HepG2 (cell line): ENCODE data around the gene FLYWCH1. TPM values are rescaled to one million over a fixed set of nuclear protein-coding genes. Genes with fewer than 3 reads are reported as not detected.

Source experiments
- ARNT2 ChIP-seq: sonication (generic); formaldehyde crosslinking; IDR thresholded peaks from 2 replicates; pipeline ENCODE4 v1.8.0; 2022; ENCODE audit warnings: mild to moderate bottlenecking, low read depth, missing genetic modification reagents, moderate library complexity
- CAMTA2 ChIP-seq: sonication (generic); formaldehyde crosslinking; IDR thresholded peaks from 2 replicates; pipeline ENCODE4 v1.4.0; 2020; ENCODE audit warnings: mild to moderate bottlenecking, missing genetic modification reagents, borderline replicate concordance
- HHEX ChIP-seq: IDR thresholded peaks from 2 replicates; pipeline ENCODE4 v1.6.1; 2016; ENCODE audit warnings: control low read depth
- HIC2 ChIP-seq: sonication (generic); formaldehyde crosslinking; IDR thresholded peaks from 2 replicates; pipeline ENCODE4 v1.9.0; 2022; ENCODE audit warnings: low read depth, missing genetic modification reagents
- JUNB ChIP-seq: sonication (generic); formaldehyde crosslinking; IDR thresholded peaks from 2 replicates; pipeline ENCODE4 v1.8.0; 2022; ENCODE audit warnings: missing genetic modification reagents, mild to moderate bottlenecking, borderline replicate concordance
- KLF15 ChIP-seq: sonication (generic); formaldehyde crosslinking; IDR thresholded peaks from 2 replicates; pipeline ENCODE4 v1.8.1; 2023; ENCODE audit warnings: borderline replicate concordance, mild to moderate bottlenecking, inconsistent platforms, missing genetic modification reagents, mixed read lengths
- MAFG ChIP-seq: sonication (generic); formaldehyde crosslinking; IDR thresholded peaks from 2 replicates; pipeline ENCODE4 v1.5.1; 2020; ENCODE audit warnings: mild to moderate bottlenecking, missing genetic modification reagents
- NFKBIZ ChIP-seq: IDR thresholded peaks from 2 replicates; pipeline ENCODE4 v1.6.1; 2018; ENCODE audit warnings: missing genetic modification reagents, missing compliant biosample characterization
- NR2C2 ChIP-seq: sonication (generic); formaldehyde crosslinking; IDR thresholded peaks from 2 replicates; pipeline ENCODE4 v1.4.0; 2020; ENCODE audit warnings: missing genetic modification reagents, mild to moderate bottlenecking, moderate library complexity, borderline replicate concordance
- ONECUT2 ChIP-seq: sonication (generic); formaldehyde crosslinking; IDR thresholded peaks from 2 replicates; pipeline ENCODE4 v1.4.0; 2020; ENCODE audit warnings: missing genetic modification reagents
- SALL1 ChIP-seq: sonication (generic); formaldehyde crosslinking; IDR thresholded peaks from 2 replicates; pipeline ENCODE4 v1.8.0; 2022; ENCODE audit warnings: mild to moderate bottlenecking, missing genetic modification reagents
- SMARCE1 ChIP-seq: fragments of 450-650 bp; IDR thresholded peaks from 2 replicates; pipeline ENCODE4 v1.6.1; 2017; ENCODE audit warnings: borderline replicate concordance
- TGIF2 ChIP-seq: IDR thresholded peaks from 2 replicates; pipeline ENCODE4 v1.6.1; 2016; ENCODE audit warnings: control low read depth, missing compliant biosample characterization
- ZBTB34 ChIP-seq: sonication (generic); formaldehyde crosslinking; IDR thresholded peaks from 2 replicates; pipeline ENCODE4 v1.8.0; 2022; ENCODE audit warnings: mild to moderate bottlenecking, missing genetic modification reagents
- ZNF20 ChIP-seq: sonication (generic); formaldehyde crosslinking; IDR thresholded peaks from 2 replicates; pipeline ENCODE4 v1.4.0; 2020; ENCODE audit warnings: mild to moderate bottlenecking, moderate library complexity, missing genetic modification reagents
- ZNF224 ChIP-seq: sonication (generic); formaldehyde crosslinking; IDR thresholded peaks from 2 replicates; pipeline ENCODE4 v1.5.0; 2020; ENCODE audit warnings: mild to moderate bottlenecking, missing genetic modification reagents
- ZNF547 ChIP-seq: sonication (generic); formaldehyde crosslinking; IDR thresholded peaks from 2 replicates; pipeline ENCODE4 v1.5.1; 2020; ENCODE audit warnings: mild to moderate bottlenecking, missing genetic modification reagents
- ZNF619 ChIP-seq: sonication (generic); formaldehyde crosslinking; IDR thresholded peaks from 2 replicates; pipeline ENCODE4 v1.4.0; 2020; ENCODE audit warnings: mild to moderate bottlenecking, missing genetic modification reagents
- ZNF652 ChIP-seq: IDR thresholded peaks from 2 replicates; pipeline ENCODE4 v1.6.1; 2016; ENCODE audit warnings: low read depth, borderline replicate concordance
- ZNF704 ChIP-seq: sonication (generic); formaldehyde crosslinking; IDR thresholded peaks from 2 replicates; pipeline ENCODE4 v1.8.1; 2023; ENCODE audit warnings: mild to moderate bottlenecking, inconsistent platforms, moderate library complexity, missing genetic modification reagents, borderline replicate concordance
- ZNF720 ChIP-seq: sonication (generic); formaldehyde crosslinking; IDR thresholded peaks from 2 replicates; pipeline ENCODE4 v1.4.0; 2020; ENCODE audit warnings: missing genetic modification reagents
- ZNF775 ChIP-seq: sonication (generic); formaldehyde crosslinking; IDR thresholded peaks from 2 replicates; pipeline ENCODE4 v1.4.0; 2020; ENCODE audit warnings: missing genetic modification reagents, mild to moderate bottlenecking, moderate library complexity, borderline replicate concordance
- ZNF816 ChIP-seq: sonication (generic); formaldehyde crosslinking; IDR thresholded peaks from 2 replicates; pipeline ENCODE4 v1.8.0; 2022; ENCODE audit warnings: missing genetic modification reagents, mild to moderate bottlenecking, borderline replicate concordance
- polyA plus RNA-seq, 8 experiments: library from polyadenylated mRNA; depleted of rRNA in 3 of 8; stranded (reverse) in 7 of 8; unstranded in 1 of 8; fragments of >200 nt; fragmentation: Illumina TruSeq in 4 of 8; extraction: Trizol in 4 of 8; gene quantifications; 2 replicates each; pipeline versions ENCODE4 v1.2.1 to v1.2.3, GENCODE V29; 2011 to 2016; ENCODE audit warnings: low read depth in 4 of 8, missing spikeins in 1 of 8, mixed read lengths in 1 of 8; ENCODE audit not compliant: insufficient read depth in 1 of 8
- total RNA-seq, 5 experiments: library from RNA; depleted of rRNA; stranded (reverse); fragments of >200 nt; fragmentation: Illumina TruSeq; extraction: Trizol; gene quantifications; 2 replicates each; pipeline ENCODE4 v1.2.3, GENCODE V29; 2016; ENCODE audit warnings: low read depth in 1 of 5
- TF ChIP-seq, protein P1 (sequence below): sonication (generic); formaldehyde crosslinking; IDR thresholded peaks from 2 replicates; pipeline ENCODE4 v1.4.0; 2020; ENCODE audit warnings: missing genetic modification reagents
- TF ChIP-seq, protein P2 (sequence below): sonication (generic); formaldehyde crosslinking; IDR thresholded peaks from 2 replicates; pipeline ENCODE4 v1.8.0; 2023; ENCODE audit warnings: mild to moderate bottlenecking, missing genetic modification reagents

The FLYWCH1 gene
- total and polyA plus RNA-seq, 2 of the 13 experiments (the other 11 are each of a cell fraction or from before 2014, with no cell fraction given): 7.3 to 12.4 TPM

- no peak for TF ChIP-seq KLF15
- no peak for TF ChIP-seq ZNF704 (CRISPR knock-in tag)
- TF ChIP-seq, protein P1, sequence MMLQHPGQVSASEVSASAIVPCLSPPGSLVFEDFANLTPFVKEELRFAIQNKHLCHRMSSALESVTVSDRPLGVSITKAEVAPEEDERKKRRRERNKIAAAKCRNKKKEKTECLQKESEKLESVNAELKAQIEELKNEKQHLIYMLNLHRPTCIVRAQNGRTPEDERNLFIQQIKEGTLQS: no peak
- no peak for TF ChIP-seq ZNF619
- peak; percentile 81 for TF ChIP-seq NR2C2 (CRISPR knock-in tag)
- TF ChIP-seq MAFG (CRISPR knock-in tag): no peak
- TF ChIP-seq ZNF775: no peak
- peak; percentile 74; the same call in 1 of the 2 replicates for TF ChIP-seq ZNF547 (CRISPR knock-in tag)
- TF ChIP-seq ZNF20 (CRISPR knock-in tag): 0 out of 2 replicates have a peak, but pooled peaks have one; percentile 26
- TF ChIP-seq JUNB: no peak
- TF ChIP-seq ZNF224: no peak
- TF ChIP-seq ZNF652: no peak
- TF ChIP-seq HIC2: no peak
- peak; percentile 85 for TF ChIP-seq SALL1 (CRISPR knock-in tag)
- TF ChIP-seq, protein P2, sequence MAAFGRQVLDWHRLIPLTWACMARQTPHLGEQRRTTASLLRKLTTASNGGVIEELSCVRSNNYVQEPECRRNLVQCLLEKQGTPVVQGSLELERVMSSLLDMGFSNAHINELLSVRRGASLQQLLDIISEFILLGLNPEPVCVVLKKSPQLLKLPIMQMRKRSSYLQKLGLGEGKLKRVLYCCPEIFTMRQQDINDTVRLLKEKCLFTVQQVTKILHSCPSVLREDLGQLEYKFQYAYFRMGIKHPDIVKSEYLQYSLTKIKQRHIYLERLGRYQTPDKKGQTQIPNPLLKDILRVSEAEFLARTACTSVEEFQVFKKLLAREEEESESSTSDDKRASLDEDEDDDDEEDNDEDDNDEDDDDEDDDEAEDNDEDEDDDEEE: no peak; the same call in 1 of the 2 replicates
- TF ChIP-seq NFKBIZ (CRISPR knock-in tag): 0 out of 2 replicates have a peak, but pooled peaks have one; percentile 32
- no peak for TF ChIP-seq ONECUT2
- 0 out of 2 replicates have a peak, but pooled peaks have one; percentile 72 for TF ChIP-seq ARNT2 (CRISPR knock-in tag)
- peak; percentile 42; the same call in 1 of the 2 replicates for TF ChIP-seq CAMTA2 (CRISPR knock-in tag)
- TF ChIP-seq TGIF2 (CRISPR knock-in tag): no peak
- TF ChIP-seq ZNF816 (CRISPR knock-in tag): peak; percentile 51; the same call in 1 of the 2 replicates
- peak; percentile 24; the same call in 1 of the 2 replicates for TF ChIP-seq ZBTB34 (CRISPR knock-in tag)
- TF ChIP-seq HHEX (CRISPR knock-in tag): no peak
- no peak for TF ChIP-seq SMARCE1
- TF ChIP-seq ZNF720 (CRISPR knock-in tag): no peak
Observed at GRCh38 chr16:2867987-2868789, 43.5 kb upstream of the FLYWCH1 start (continued).
